NCI-H2196 treated with DMSO at 0.1 percent for 48 hours (cell line): ENCODE data around the gene SDCCAG8.
"Not testable (repeated sequence)": the region's sequence is repeated elsewhere in the genome, so short reads cannot be mapped to it uniquely, and the experiment has no call there.

Experiments used
- DNase-seq: peaks from one replicate; lab custom pipeline; 2025; ENCODE audit not compliant: unreplicated experiment; lab: John Stamatoyannopoulos, UW

The SDCCAG8 gene

DNA sequence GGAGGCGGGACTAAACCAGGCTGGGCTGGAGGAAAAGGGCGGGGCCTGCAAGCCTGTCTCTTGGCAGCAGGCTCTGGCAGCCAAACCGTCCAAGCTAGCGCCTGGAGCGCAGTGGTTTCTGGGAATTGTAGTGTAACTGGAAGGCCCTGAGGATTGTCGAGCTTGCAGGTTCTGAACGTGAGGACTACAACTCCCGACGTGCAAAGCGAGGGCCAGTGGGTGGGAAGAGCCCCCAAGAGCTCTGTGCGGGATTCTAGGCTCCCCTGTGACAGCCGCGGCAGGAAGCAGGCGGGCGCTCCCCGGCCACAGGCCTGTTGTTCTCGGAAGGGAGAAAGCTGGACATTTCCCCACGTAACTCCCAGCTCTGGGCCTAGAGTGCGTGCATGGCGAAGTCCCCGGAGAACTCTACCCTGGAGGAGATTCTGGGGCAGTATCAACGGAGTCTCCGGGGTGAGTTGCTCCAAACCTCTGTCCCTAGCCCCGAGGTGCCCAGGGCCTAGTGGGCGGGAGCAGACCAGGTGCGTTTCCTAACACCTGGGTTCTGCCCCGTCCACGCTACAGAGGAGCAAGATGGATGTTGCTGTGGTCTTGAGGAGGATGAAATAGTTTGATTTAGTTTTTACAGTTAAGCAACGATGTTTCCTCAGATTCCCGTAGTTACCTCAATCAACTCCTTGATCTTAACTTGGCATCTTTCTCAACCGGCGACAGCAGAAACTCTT, at the start of gene SDCCAG8:
Gene SDCCAG8, plus strand, starts transcription at position 251 of the 722 bp plus-strand sequence. Its CDS starts 133 bp downstream, at position 384.
- DNase-seq = peak; percentile 87

DNA sequence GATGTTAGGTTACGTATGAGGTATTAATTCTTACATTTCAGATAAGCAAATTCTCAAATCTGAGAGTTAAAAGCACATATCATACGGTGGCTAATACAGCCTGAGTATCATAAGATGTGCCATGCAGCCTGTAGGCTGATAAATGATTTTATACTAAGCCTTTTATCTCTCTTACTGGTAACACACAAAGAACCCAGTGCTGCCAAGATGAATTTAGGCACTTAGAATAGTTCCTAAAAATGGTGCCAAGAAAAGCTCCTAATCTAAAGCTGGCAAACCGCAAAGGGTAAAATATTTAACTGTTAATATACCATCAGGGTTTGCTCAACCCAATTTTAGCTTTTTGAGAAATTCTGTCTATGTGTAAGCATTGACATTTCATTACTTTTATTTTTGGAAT, 43.9 kb upstream of the SDCCAG8 start:
- DNase-seq = not testable (repeated sequence)

DNA sequence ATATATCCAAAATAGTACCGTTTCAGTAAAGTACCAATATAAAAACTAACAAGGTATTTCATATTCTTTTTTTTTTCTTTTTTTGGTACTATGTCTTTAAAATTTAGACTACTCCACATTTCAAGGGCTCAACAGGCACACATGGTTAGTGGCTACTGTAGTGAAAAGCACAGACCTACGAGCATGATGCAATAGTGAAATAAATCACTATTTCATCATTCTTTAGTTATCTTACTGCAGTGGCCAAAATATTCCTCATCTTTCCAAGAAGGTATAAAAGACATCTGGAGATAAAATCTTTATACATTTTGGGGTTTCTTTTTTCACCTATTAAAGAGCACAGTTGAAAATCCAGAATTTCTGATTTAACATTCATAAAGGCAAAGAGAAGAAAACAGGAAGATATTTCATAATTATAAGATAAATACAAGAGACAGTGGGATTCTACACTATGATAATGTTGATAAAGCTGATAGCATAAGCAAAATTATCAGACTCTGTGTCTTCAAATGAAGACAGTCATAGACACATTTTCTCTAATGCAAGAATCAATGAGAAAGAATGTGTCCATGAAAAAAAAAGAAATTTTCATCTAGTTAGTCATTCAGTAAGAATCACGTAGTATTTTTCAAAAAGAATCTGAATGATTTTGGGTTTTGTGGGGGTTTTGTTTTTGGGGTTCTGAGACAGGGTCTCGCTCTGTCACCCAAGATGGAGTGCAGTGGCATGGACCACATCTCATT, 42.6 kb upstream of the SDCCAG8 start:
- no peak for DNase-seq

DNA sequence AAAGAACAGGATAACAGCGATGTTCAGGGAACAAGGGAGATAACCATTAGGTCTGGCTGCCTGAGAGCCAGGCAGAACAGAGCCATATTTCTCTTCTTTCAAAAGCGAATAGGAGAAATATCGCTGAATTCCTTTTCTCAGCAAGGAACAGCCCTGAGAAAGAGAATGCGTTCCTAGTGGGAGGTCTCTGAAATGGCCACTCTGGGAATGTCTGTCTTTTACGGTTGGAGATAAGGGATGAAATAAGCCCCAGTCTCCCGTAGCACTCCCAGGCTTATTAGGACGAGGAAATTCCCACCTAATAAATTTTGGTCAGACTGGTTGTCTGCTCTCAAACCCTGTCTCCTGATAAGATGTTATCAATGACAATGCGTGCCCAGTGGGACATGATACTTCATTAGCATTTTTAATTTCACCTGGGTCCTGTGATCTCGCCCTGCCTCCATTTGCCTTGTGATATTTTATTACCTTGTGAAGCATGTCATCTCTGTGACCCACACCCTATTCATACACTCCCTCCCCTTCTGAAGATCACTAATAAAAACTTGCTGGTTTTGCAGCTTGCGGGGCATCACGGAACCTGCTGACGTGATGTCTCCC, 40.5 kb upstream of the SDCCAG8 start:
- not testable (repeated sequence) for DNase-seq

DNA sequence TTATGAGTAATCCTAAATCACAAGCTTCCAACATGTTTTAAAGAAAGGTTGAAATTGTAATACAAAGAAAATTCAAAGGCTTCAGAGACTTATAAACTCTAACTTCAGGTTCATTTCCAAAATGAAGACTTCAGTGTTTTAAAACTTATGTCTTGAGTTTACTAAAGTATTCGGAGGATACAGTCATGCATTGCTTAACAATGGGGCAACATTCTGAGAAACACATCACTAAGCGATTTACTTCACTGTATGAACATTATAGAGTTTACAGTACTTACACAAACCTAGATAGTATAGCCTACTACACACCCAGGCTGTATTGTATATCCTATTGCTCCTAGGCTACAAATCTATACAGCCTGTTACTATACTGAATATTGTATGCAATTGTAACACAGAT, 39.1 kb upstream of the SDCCAG8 start:
- DNase-seq = no peak

DNA sequence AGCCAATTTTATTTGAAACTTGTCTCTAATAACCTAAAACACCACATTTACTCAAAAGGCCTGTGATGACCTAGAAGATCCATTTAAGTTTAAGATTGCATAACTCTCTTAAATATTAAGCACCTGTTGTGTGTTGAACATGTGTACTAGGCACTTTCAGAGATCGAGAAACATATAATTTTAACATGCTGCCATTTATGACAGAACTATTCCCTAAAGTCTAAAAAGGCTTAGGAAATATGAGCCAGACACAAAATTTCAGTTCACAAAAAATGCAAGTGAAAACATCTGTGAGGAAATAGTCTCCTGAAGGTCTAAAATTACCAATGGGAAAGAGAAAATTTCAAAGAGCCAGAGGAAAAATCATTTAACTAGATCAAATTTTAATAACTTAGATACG, 38.5 kb upstream of the SDCCAG8 start:
- DNase-seq = no peak

DNA sequence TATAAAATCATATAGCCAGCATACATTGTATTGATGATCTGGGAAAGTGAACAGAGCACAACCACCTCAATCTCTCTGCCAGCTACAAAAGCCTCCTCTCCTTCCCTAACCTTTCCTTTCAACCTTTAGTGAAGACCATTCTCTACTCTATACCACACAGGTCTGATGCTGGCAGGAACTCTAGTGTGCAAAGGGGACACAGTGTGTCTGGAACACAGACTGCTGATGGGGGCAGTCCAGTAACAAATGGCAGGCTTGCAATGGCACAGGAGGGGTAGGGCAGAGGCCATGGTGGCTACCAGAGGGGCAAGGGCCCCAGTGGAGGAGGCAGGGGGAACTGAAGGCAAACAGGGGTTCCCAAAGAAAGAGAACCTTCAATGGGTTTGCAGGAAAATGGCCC, 37.8 kb upstream of the SDCCAG8 start:
- no peak for DNase-seq

DNA sequence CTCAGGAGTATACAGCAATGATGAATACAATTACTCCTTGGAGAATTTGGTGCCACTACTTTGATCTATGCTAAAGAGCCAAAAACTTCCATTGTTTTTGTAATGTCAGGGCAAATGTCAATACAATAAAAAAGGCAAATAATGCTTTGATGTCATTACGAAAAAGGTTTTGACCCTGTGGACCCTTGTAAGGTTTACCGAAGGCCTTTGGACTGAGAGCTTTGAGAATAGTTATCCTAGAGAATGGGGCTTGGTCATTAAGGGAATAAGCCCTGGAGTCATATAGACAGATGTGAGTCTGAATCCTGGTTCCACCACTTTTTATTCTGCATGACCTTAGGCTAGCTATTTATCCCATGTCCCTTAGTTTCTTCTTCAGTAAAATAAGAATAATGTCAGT, 28.2 kb upstream of the SDCCAG8 start:
- no peak for DNase-seq

DNA sequence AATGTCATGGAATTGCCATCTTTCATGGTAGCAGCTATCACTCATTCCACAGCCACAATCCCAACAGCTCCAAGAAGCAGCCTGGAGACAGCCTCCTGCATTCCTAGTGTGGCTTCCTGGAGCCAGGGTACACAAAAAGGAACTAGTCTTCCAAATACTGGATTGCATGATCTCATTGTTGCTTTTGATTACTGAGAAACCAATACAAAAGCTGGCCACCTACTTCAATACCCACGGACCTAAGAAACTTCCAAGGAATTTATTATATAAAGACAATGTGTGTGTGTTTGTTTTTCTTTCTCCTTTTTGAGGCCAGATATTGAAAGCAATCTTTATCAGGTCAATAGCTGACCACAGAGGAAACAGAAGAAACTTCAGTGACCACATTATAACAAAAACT, 26.3 kb upstream of the SDCCAG8 start:
- no peak for DNase-seq

DNA sequence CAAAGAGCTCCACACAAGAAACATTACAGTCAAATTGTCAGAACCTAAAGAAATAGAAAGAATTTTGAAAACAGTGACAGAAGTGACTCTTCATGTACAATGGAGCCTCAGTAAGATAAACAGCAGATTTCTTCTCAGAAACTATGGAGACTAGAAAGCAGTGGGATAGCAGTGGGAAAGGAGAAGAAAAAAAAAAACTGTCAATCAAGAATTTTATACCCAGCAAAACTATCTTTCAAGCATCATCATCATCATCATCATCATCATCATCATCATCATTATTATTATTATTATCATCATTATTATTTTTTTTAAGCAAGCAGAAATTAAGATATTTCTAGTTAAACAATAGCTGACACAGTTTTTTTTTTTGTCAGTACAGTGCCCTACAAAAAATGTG, 24.9 kb upstream of the SDCCAG8 start:
- DNase-seq = no peak

DNA sequence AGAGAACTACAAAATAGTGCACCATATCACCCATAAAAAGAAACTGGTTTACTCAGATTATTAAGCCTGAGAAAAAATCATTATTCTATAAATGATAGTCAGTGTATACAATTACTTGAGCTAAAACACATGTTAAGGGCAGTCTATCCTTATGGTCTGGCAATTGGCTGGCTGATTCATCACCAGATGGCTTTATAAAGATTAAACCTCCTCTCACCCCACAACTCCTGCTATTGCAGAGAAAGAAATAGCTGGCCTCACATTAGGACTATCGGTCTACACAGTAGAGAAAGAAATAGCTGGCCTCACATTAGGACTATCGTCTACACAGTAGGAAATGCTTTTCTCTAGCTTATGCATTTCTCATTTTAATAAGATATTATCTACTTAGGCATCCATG, 21.9 kb upstream of the SDCCAG8 start:
- no peak for DNase-seq

DNA sequence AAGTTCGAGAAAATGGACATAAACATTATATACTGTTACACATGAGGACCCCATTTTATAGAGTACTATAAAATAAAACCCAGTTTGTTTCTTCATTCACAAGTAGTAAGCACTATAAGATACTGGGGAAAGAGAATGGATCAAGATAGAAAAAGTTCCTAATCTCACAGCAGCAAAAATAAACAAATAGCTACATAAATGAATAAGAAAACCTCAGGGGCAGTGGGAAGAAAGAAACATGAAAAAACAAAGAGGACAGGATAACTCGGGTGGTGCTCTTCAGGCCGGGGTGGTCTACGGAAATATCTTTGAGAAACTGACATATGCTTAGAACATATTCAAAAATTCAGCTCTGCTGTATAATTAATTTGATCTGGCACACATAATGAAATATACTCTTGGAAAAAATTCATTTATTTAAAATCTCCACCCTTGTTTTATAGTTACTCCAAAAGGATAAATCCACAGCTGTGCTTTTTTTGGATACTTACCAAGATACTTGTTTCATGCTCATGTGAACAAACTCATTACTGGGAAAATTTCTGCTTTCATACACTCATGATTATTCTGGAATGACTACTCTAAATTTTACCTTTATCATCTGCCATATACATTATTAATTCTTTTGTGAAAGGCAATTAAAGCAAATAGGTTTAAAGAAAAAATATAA, 20.7 kb upstream of the SDCCAG8 start:
- DNase-seq = no peak

DNA sequence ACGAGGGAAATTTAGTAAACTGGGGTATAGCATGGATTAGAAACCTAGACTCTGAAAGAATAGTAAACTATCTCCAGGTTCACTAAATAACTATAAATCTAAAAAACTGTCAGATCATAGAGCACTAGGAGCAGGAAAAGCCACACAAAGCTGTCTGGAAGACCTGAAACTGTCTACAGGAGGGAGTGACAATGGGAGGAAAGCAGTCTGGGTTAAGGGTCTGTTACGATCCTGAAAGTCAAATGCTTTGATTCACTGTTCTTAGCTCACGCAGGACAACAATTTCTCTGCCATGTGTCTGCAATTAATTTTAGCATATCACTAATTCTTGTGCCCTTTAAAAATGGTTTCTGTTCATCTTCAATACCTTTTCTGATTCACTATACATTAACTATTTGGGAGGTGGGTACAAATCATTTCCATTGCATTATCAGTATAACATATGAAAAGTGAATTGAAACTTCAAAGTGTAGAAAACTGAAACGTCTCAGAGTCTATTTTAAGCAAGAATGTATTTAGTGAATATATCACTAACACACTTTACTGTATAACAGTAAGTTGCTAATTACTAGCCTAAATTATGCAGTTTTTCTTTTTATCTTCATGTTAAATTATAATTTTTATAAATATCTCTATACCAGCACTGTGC, 19.1 kb upstream of the SDCCAG8 start:
- DNase-seq = no peak

DNA sequence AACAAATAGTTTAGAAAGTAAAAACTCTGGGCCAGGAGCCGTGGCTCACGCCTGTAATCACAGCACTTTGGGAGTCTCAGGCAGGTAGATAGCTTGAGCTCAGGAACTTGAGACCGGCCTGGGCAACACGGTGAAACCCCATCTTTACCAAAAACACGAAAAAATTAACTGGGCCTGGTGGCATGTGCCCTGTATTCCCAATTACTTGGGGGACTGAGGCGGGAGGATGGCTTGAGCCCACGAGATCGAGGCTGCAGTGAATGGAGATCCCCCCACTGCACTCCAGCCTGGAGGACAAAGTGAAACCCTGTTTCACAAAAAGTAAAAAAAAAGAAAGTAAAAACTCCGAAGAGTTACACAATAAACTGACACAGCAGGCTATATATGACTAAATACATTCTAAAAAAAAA, 11.4 kb upstream of the SDCCAG8 start:
- no peak for DNase-seq

DNA sequence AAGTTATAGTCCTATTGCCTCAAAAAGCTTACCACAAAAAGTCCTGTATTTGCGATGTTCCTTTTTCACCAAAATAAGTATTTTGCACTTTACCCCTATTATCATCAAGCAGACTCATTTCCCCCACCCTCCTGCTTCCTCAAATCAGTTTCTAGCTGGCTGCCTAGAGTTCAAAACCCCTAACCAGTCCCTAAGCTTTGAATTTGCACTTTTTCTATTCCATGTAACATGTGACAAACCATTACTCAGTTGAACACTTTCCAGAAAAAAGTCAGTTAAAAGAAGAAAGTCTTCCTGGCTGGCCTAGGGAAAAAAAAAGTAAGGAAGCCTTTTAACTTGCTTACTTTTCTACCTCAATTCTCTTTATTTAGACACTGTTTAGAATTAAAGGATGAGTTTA, 8.9 kb upstream of the SDCCAG8 start:
- DNase-seq = no peak

DNA sequence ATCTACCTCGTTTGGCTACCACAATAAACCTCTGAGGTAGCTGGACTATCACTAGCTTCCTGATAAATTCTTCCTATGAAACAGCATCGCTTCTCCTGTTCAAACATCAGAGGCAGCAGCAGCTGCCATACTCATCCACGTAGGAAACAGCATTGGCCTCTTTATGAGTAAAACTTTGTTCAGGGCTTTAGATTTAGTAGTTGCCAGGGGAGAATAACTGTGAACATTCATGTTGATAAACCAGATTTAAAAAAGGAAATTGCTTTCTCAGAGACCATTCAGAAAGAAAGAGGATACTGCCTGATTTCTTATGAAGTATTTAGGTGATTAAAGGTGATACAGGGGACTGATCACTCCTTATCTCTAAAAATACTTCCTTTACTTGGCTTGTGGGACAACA, 7.9 kb upstream of the SDCCAG8 start:
- DNase-seq = no peak

DNA sequence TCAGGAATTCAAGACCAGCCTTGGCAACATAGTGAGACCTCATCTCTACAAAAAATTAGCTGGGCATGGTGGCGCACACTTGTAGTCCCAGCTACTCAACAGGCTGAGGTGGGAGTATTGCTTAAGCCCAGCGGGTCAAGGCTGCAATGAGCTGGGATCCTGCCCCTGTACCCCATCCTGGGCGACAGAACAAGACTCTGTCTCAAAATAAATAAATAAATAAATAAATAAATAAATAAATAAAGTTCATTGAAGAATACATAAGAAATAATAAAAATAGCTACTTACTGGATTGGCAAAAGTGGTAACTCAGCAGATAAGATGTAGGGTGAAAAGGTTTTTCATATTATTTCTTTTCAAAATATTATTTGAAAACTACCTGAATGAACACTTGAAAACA, 6.6 kb upstream of the SDCCAG8 start:
- DNase-seq = no peak

DNA sequence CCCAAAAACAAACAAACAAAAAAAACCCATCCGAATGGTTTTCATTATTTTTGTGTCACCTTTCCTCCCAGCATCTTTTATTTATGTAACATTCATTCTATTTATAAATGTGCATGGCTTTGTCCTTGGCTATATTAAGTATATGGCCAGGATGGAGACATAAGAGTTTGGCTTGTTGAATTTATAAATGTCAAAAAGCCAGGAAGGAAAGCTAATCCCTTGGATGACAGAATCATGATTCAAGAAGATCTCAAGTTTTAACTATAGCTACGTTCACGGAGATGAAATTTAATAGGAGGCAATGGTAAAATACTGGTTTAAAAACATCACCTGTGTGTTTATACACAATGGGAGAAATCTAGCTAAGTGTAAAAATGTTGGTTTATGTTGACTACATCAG, 5.7 kb upstream of the SDCCAG8 start:
- DNase-seq = no peak

DNA sequence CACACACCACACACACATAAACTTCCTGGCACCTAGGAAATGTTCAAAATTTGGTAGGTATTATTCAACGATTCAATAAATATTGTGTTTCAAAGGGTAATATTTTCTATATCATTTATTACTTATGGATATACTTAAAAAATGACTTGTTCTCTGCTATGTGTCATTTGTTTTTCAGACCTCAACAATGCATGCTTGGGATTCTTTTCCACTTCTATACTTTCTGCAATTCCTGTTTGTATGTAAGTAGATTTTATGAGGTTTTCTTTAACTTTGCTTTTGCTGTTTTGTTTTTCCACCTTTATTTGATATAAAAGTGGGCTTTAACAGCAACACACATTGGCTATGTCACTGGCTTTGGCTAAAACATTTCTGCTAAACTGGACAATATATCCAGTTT, 4.3 kb upstream of the SDCCAG8 start:
- no peak for DNase-seq

DNA sequence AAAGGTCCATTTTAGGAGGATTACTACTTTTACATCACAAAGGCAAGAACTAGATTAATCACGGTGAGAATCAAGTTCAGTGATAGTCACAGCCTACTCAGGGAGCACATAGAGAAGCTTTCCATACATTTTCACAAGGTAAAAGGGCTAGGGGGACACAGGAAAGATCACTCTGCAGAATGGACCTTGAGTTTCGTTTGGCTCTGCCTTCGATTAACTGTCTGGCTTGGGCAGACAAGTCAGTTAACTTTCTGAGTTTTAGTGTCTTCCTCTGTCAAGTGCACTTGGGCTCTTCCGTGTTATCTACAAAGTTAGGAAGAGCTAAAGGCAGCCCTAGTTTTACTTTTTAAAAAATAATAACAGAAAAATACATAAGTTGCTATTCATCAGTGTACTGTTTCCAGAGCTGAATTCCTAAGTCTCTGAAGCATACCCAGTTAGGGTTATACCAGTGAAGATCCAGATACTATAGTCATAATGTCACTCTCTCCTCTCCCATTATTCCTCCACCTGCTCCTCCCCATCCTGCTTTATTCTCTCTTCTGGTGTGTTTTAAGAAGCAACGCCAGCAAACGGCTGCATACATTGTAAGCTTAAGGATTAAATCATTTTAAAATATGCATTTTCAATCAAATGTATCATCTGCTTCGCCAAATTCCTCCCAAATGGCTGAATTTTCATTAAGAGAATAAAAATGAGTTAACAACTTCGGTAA, 2.5 kb upstream of the SDCCAG8 start:
- no peak for DNase-seq

DNA sequence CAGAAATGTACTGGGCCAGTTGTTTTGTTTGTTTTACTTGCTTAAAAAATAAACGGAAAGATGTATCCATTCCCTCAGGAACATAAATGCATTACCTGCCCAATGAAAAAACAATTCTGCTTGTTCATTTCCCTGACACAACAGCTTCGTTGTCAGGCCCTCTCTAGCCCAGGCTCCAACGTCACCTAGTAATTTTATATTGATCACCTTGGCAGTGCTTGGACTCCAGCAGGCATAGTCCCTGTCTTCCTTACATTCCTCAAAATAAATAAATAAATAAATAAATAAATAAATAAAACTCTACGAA, 2.0 kb upstream of the SDCCAG8 start:
- DNase-seq = no peak
